CD4-positive, alpha-beta T cell treated with Interleukin-15 for 1 hour (primary cell): ENCODE results near the gene MYOM1.

ENCODE experiments used
- DNase-seq: peaks from one replicate; pipeline ENCODE4 v3.0.0-alpha.2; 2020

Gene MYOM1

GRCh38 chr18:3111523-3112240, 108.1 kb downstream of the MYOM1 start:
- DNase-seq, result no peak

- no peak for DNase-seq
Observed at GRCh38 chr18:3110034-3110752, 109.6 kb downstream of the MYOM1 start.

- no peak for DNase-seq
Observed at GRCh38 chr18:3107740-3108151, 112.0 kb downstream of the MYOM1 start.

DNA sequence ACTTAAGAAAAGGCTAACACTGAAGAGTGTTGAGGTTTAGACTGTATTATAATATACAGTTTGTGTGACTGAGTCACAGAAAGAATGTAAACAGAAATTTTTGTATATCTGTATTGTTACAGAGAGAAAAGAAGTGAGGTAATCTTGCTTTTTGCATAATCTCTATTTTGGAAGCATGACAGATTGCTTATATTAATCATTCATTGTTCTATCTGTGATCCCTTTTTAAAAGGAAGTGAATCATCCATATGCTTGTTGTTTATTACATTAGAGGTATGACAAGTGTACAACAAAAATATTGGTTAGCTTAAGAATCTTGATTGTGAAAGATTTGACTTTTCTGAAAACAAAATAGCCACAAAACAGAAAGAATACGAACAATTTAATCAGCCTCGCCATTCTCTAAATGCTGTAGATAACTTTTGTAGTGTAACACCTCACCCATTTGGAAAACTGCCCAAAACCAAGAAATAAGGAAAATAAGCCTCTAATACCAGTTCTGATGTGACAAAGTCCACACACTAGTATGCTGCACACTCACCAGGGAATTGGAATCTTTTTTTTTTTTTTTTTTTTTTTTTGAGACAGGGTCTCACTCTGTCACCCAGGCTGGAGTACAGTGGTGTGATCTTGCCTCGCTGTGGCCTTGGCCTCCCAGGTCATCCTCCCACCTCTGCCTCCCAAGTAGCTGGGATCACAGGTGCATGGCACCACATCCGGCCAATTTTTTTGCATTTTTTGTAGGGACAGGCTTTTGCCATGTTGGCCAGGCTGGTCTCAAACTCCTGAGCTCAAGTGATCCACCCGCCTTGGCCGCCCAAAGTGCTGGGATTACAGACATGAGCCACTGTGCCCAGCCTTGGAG, 115.3 kb downstream of the MYOM1 start:
- DNase-seq, result no peak

- no peak for DNase-seq
Observed at GRCh38 chr18:3103576-3103975, 116.2 kb downstream of the MYOM1 start.

DNA sequence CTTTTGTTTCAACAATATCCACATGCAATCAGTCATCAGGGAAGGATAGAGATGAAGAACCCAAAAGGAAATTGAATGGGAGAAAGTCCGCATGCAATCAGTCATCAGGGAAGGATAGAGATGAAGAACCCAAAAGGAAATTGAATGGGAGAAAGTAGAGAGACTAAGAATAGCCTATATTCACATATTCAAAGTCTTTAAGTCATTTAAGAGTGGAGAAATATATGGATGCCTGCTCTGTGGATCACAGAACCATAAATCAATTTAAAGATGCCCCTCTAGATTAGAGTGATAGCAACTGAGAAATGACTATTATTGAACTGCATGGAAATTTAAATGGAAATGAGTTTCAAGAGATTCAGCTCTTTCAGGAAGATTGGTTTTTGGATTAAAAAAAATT, 116.8 kb downstream of the MYOM1 start:
- DNase-seq, result no peak

DNA sequence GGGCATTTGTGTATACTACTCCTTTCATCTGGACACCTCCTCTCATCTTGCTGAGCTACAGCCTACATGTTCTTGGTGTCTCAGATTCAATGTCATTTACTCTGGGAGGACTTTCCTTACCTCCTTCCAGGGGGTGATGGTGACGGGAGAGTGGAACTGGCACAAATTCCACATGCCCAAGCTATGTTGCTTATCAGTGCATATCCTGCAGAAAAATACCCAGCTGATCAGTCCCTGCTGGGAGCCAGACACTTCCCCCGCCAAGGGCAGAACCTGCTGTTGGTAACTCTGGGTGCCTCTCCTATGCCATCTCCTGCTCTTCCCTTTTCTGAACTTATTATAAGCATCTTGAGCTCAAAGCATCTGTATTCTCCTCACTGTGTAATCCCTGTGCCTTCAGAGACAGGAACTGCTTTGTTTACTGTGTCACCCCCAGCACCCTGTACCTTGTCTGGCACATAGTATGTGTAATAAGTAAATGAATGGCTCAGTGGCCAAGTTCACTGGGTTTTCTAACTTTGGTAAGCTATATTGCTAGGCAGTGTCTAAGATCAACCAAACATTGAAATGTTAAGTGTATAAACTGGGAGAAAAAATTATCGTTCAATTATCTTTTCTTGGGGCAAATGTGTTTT, 119.2 kb downstream of the MYOM1 start:
- no peak for DNase-seq

DNA sequence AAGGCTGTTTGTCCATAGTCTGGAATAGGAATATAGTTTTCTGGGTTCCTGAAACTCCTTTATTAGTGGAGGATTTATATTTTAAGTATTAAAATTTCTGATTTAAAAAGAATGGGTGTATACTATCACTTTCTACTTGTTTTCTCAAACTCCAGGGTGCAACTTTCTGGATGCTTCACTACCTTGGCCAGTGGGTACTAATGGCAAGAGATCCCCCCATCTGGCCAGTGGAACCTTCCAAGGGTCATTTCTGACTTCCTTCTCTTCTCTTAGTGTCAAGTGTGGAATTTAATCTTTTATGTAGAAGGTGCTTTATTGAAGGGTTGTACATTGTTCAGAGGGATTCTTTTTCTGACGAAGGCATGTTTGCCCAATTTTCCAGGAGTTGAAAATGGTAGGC, 120.4 kb downstream of the MYOM1 start:
- no peak for DNase-seq

DNA sequence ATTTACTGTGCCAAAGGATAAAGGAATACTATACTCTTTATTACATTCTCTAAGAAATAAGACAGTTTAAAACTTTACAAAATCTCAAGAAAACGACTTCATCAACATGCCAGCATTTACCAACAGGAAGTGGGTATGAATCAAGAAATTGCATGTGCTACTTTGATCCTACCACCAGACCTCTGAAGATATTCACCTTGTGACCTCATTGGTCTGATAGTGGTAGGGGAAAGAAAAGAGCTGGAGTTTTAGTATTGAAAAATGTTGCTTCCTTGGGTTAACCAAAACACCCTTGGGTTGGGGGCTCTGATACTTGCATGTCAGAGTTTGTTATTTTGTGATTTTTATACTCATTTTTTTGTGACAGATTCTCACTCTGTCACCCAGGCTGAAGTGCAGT, 122.7 kb downstream of the MYOM1 start:
- DNase-seq, result no peak

DNA sequence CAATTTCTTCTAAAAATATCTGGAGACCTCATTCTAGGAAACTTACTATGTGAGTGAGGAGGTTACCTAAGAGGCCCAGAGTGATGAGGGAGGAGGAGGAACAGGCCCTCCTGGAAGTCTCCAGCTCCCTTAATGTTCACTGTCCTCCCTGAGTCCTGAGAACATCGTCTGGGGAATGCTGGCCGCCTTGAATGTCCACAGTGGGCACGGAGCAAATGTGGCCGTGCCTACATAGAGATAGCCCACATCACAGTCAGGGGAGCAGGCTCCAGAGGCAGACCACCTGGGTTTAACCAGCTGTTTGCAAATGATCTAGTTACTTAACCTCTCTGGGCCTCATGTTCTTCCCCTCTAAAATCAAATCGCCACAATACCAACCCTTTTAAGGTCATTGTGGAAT, 123.8 kb downstream of the MYOM1 start:
- DNase-seq, result no peak

DNA sequence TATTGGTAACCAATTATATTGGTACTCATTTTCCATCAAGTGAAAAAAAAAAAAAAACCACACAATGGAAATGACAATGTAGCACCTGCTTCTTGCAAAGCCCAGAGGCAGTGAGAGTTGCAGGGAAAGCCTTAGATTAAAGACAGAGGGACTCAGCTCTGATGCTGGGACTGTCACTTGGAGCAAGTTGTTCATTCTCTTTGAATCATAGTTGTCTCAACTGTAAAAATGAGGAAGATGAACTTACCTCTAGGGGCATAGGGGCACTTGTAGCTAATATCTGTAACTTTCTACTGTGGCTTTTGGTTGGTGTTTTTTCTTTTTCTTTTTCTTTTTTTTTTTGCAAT, 125.5 kb downstream of the MYOM1 start:
- no peak for DNase-seq

GRCh38 chr18:3093624-3094337, 126.0 kb downstream of the MYOM1 start:
- DNase-seq, result no peak

- no peak for DNase-seq
Observed at GRCh38 chr18:3092727-3093126, 127.0 kb downstream of the MYOM1 start.

DNA sequence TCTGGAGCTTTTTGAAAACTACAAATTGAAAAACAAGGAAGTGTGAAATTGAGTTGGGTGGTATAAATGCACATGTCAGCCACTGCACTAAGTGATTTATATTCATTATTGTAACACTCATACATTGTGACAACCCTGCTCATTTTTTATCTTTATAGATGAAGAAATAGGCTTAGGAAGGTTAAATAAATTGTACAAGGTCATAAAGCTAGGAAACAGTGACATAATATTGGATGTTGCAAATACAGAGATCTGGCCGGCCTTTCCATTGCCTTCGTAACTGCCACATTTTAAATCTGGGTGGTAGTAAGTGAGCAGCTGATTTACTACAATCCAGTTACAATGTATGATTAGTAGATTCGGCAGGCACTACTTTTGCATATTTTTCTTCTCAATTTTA, 130.2 kb downstream of the MYOM1 start:
- no peak for DNase-seq

DNA sequence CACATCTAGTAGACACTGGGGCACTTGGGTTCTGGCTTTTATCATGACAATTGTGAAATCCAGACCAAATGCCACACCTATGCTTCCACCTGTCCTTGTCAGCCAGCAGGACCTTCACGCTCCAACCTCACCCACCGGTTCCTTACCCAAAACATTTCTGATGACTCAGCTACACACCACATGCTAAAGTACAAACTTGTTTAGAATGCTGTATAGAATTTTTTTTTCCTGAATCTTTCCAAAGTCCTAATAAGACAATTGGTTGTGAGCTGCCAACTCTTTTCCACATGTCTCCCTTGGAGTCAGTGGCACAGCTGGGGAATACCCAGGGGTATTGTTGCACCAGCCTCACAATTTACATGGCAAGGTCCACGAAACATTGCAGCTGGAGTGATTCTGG, 131.3 kb downstream of the MYOM1 start:
- DNase-seq, result no peak

DNA sequence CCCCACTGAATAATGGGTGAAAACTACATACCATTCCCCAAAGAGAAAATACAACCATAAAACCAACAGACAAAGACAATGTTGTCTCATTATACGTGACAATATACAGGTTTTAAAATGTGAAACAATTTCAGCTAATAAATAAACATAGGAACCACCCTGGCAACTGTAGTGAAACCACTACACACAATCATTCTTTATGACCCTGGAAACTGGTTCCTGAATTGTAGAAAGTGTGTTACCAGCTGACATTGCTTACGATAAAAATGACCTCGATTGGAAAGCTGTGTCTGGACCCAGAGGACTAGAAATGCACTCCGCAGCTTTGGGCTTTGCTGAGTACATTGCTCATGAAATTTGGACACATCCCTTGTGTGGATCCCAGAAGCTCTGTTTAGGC, 132.9 kb downstream of the MYOM1 start:
- no peak for DNase-seq

- no peak for DNase-seq
Observed at GRCh38 chr18:3085612-3086011, 134.2 kb downstream of the MYOM1 start.

GRCh38 chr18:3084206-3084605, 135.6 kb downstream of the MYOM1 start:
- DNase-seq, result no peak

- no peak for DNase-seq
Observed at GRCh38 chr18:3083766-3084165, 136.0 kb downstream of the MYOM1 start.

- no peak for DNase-seq
Observed at GRCh38 chr18:3081584-3081991, 138.2 kb downstream of the MYOM1 start.

- DNase-seq, result no peak
Observed at GRCh38 chr18:3079653-3080052, 140.1 kb downstream of the MYOM1 start.

GRCh38 chr18:3075491-3075890, 144.3 kb downstream of the MYOM1 start:
- no peak for DNase-seq

GRCh38 chr18:3074087-3074486, 145.7 kb downstream of the MYOM1 start:
- DNase-seq, result no peak
